NAMALWA (cell line): Measurements from ENCODE around the gene UBE2L3.
"Not testable (repeated sequence)": the region's sequence is repeated elsewhere in the genome, so short reads cannot be mapped to it uniquely, and the experiment has no call there.

Source experiments
- DNase-seq: peaks from one replicate; pipeline ENCODE4 v3.0.0-alpha.2; 2015; ENCODE audit warnings: low spot score

UBE2L3 gene

GRCh38 chr22:21571679-21572078 lies 4.2 kb downstream of the UBE2L3 start:
- DNase-seq: no peak

DNA sequence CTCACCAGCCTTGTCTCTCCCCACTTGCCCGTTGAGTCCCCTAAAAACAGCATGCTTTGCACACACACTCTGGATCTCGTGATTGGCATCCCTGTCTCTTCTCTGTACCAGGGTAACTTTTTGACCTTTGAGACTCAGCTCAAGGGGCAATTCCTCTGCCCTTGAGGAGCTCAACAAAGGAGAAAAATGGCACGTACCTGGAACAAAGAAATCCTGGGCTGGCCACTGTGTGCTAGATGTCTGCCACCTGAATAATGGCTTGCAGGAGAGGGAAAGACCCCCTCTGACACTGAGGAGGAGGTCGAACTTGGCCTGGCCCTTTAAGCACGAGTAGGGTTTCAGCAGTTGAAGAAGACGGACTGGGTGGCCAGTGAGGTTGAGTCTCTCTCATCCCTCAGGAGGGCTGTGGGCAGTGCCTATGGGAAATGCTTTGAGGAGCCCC lies 5.8 kb downstream of the UBE2L3 start:
- no peak for DNase-seq

DNA sequence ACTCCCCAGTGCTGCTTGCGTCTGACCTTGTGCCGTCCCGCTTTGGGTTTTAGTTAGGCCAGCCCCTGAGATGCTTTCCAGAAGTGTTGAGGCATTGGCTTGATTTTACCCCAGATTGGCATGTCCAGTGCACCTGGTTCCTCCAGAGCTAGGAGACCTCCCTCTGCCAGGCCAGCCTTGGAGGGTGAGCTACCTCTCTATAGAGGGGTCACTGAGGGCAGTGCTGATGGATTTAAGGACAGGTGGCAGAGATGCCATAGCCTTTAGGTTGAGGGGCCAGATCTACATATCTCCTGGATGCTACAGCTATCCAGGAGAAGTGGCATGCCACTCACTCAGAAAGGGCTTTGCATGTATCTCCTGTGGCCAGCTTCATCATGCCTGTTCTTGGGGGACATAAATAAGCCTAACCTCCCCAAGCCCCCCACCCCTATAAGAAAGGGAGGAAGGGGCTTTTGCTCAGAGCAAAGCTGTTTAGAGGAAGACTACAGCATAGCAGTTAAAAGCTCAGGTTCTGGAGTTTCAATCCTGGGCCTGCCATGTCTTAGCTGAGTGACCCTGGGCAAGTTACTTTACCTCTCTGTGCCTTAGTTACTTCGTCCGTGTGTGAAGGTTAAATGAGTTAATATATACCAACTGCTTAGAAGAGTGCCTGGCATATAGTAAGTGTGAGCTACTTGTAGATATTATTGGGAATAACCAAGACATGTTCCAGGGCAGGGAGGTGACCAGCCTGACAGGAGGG lies 6.4 kb downstream of the UBE2L3 start:
- no peak for DNase-seq

DNA sequence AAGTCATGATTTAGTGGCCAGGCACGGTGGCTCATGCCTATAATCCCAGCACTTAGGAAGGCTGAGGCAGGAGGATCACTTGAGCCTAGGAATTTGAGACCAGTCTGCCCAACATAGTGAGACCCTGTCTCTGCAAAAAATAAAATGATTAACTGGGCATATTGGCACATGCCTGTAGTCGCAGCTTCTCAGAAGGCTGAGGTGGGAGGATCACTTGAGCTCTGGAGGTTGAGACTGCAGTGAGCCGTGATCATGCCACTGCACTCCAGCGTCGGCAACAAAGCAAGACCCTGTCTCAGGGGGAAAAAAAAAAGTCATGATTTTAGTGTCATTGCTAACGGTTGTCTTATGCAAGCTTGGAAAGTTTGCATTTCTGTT lies 11.9 kb downstream of the UBE2L3 start:
- no peak for DNase-seq

DNA sequence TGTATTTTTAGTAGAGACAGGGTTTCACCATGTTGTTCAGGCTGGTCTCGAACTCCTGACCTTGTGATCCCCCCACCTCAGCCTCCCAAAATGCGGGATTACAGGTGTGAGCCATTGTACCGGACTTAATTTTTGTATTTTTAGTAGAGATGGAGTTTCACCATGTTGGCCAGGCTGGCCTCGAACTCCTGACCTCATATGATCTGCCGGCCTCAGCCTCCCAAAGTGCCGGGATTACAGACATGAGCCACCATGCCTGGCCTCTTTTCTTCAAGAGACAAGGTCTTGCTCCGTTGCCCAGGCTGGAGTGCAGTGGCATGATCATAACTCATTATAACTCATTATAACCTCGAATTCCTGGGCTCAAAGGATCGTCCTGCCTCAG lies 13.1 kb downstream of the UBE2L3 start:
- DNase-seq: not testable (repeated sequence)

DNA sequence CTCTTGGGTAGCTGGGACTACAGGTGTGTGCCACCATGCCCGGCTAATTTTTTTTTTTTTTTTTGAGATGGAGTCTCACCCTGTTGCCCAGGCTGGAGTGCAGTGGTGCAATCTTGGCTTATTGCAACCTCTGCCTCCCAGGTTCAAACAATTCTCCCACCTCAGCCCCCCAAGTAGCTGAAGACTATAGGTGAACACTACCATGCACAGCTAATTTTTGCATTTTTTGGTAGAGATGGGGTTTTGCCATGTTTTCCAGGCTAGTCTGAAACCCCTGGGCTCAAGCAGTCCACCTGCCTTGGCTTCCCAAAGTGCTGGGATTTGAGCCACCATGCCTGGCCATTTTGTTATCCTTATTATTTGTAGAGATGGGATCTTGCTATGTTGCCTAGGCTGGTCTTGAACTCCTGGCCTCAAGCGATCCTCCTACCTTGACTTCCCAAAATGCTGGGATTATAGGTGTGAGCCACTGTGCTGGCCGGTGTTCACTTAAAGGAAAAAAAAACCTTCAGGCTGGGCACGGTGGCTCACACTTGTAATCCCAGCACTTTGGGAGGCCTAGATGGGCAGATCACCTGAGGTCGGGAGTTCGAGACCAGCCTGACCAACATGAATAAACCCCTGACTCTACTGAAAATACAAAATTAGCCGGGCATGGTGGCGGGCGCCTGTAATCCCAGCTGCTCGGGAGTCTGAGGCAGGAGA lies 13.6 kb downstream of the UBE2L3 start:
- not testable (repeated sequence) for DNase-seq

GRCh38 chr22:21582801-21583740 lies 15.6 kb downstream of the UBE2L3 start:
- DNase-seq: no peak

GRCh38 chr22:21585389-21585788 lies 17.9 kb downstream of the UBE2L3 start:
- DNase-seq: no peak

DNA sequence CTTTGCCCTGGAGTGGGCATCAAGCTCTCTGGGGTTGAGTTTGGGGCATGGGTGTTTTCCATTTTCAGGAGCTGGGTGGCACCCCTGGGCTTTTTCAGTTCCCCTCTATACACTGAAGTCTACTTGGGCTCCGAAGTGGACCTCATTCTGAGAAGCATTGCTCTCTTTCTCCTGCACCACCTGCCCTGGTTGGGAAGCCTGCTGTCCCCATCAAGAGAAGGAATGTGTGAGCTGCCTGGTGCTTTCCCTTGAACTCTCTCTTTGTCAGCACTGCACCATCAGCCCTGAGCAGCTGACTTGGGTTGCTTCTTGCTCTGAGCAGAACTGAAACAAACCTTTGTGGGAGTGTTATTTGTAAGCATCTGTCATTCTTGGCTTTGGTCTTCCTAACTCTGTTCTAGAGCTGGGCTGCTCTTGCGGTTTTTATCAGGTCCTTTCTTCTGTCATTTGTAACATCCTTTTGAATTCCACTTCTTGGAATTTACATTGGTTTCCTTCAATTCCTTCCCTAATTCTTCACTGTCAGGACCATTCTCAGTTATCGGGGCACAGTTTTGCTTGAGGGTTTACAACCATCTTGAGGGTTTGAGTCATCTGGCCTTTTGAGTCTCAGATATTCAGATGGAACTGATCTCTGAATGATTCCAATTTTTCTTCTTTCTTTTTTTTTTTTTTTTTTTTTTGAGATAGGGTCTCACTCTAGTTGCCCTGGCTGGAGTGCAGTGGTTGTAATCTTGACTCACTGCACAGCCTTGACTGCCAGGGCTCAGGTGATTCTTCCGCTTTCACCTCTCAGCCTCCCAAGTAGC lies 20.5 kb downstream of the UBE2L3 start:
- DNase-seq: peak; percentile 53

GRCh38 chr22:21589396-21589795 lies 21.9 kb downstream of the UBE2L3 start:
- no peak for DNase-seq

GRCh38 chr22:21590809-21591641 lies 23.5 kb downstream of the UBE2L3 start:
- DNase-seq: peak; percentile 57

GRCh38 chr22:21591695-21592094 lies 24.2 kb downstream of the UBE2L3 start:
- DNase-seq: no peak

DNA sequence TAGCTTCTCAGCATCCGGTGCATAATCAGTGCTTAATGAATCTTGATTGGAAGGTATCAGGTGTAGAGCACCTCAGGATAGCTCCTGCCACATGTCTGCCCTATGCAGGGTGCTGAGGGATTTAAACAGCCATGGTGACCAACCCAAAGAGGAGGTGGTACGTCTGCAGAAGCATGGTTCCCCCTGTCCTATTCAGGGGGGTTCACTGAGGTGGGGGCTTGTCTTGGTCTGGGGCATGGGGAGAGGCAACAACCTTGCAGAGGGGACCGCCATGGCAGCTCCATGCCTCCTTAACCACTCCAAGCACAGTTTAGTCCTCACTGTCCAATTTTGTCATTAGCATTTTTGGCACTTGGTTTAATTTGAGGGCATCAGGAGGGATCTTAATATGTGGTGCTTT lies 24.9 kb downstream of the UBE2L3 start:
- no peak for DNase-seq

- no peak for DNase-seq
Observed at GRCh38 chr22:21593406-21594232, 26.1 kb downstream of the UBE2L3 start.

GRCh38 chr22:21594865-21595452 lies 27.4 kb downstream of the UBE2L3 start:
- DNase-seq: no peak

GRCh38 chr22:21596356-21597135 lies 29.0 kb downstream of the UBE2L3 start:
- not testable (repeated sequence) for DNase-seq

DNA sequence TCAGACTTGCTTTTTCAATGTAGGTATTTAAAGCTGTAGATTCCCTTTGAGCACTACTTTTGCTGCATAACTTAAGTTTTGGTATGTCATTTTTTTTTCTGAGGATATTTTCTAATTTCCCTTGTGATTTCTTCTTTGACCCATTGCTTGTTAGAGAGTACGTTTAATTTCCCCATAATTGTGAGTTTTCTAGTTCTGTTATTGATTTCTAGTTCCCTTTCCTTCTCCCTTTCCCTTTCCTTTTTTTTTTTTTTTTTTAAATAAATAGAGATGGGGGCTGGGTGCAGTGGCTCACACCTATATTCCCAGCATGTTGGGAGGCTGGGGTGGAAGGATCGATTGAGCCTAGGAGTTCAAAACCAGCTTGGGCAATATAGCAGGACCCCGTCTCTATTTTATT lies 30.8 kb downstream of the UBE2L3 start:
- no peak for DNase-seq

GRCh38 chr22:21599053-21599893 lies 31.8 kb downstream of the UBE2L3 start:
- DNase-seq: no peak
